ENCODE measurements around the gene PKHD1.

PKHD1 gene, protein sequence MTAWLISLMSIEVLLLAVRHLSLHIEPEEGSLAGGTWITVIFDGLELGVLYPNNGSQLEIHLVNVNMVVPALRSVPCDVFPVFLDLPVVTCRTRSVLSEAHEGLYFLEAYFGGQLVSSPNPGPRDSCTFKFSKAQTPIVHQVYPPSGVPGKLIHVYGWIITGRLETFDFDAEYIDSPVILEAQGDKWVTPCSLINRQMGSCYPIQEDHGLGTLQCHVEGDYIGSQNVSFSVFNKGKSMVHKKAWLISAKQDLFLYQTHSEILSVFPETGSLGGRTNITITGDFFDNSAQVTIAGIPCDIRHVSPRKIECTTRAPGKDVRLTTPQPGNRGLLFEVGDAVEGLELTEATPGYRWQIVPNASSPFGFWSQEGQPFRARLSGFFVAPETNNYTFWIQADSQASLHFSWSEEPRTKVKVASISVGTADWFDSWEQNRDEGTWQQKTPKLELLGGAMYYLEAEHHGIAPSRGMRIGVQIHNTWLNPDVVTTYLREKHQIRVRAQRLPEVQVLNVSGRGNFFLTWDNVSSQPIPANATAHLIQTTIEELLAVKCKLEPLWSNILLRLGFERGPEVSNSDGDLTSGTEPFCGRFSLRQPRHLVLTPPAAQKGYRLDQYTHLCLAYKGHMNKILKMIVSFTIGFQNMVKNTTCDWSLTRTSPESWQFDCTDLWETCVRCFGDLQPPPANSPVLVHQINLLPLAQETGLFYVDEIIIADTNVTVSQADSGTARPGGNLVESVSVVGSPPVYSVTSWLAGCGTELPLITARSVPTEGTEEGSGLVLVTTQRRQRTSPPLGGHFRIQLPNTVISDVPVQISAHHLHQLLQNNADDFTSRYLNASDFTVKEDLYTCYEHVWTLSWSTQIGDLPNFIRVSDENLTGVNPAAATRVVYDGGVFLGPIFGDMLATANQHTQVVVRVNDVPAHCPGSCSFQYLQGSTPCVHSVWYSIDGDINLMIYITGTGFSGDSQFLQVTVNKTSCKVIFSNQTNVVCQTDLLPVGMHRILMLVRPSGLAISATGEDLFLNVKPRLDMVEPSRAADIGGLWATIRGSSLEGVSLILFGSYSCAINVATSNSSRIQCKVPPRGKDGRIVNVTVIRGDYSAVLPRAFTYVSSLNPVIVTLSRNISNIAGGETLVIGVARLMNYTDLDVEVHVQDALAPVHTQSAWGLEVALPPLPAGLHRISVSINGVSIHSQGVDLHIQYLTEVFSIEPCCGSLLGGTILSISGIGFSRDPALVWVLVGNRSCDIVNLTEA (N-terminal part only)

DNA sequence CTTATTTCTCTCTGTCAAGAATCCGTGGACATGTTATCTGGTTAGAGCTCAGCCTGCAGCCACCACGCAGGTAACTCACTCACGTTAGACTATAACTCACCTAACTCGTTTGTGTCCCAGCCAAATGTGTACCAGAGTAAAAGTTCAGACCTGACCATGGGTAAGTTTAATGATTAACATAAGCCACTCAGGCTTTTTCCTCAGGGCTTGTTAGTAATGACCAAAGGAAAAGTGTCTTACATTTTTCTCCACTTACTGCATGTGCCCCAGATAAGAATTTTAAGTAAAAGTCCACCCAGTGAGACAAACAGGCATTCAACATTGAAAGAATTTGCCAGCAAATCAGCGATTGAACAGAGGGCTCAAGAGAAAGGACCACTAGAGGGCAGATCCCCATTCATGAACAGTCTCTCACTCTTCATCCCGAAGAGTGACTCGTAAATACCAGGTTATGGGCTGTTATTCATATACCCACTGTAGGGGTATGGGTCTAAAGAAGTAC lies at the start of gene PKHD1:
Gene PKHD1, minus strand, starts transcription at position 116 of the 502 bp plus-strand sequence. CDS start 2,680 bp downstream, outside the sequence.
- no peak for DNase-seq

DNA sequence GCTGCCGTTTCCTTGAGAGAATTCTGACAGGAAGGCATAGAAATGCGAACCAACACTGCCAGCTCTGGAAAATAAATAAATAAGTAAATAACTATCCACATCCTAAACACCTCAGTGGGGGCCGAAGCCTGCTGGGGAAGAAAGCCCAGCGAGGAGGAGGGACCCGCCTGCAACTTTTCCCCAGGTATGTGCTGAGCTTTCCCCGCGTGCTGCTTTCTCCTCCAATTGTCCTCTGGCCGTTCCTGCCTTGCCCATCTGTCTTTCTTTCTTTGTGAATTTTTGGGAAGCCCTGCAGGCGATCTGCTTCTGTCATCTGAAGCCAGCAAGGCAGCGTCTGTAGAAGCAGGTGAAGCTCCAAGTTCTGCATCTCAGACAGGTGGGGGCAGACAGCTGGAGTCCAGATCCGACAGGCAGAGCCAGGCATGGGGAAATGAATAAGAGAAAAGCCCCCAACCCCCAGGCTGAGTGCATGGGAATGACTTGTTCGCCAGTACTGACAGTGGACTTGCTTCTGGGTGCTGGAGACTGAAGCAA lies 49.6 kb upstream of the PKHD1 start:
- DNase-seq, result no peak

DNA sequence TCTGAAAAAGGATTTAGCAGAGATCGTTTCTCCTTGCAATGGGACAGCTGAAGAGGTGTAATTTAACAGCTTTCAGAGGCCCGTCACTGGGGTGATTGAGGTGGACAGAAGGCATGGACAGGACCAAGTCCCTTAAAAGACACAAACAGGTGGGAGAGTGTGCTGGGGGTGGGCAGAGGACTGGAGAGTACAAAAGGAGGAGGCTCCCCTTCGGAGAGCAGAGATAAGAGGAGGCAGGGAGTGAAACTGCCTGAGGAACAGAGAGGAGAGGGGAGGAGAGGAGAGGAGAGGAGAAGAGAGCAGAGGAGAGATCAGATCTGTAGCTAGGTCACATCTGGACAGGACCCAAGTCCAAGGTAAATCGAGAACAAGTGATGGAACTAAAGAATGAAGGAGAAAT lies 48.6 kb upstream of the PKHD1 start:
- no peak for DNase-seq

DNA sequence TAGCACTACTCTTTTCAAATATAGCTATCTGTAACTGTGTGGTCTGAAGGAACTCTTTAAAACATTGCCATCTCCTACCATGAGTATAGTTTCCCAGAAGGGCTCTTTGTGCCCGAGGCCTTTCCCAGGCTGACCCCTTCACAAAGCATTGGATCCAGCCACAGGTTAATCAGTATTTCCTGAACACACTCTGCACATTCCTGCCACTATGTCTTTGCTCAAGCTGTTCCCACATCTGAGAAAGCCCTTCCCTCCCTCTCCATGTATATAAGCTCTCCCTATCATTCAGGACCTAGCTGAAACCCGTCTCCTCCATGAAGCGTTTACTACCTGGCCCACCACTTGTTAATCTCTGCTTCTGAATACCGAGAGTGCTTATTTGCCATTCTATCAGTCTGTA lies 47.8 kb upstream of the PKHD1 start:
- no peak for DNase-seq

DNA sequence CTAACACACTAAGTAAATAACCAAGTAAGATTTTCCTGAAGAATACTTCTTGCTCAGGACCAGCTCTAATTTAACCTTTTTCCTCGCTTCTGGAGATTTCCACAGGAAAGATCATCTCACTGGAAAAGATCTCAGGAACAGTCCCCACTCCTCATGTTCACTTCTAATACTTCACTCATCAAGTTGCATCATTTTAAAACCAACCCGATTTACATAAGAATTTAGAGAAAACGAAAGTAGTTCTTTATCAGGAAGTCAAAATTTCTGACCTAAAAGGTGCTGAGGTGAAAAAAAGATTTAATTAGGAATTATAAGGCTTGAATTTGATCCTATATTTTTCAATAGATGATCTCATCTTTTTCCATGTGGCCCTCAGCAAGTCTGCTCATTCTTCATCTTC lies 46.6 kb upstream of the PKHD1 start:
- DNase-seq, result no peak

DNA sequence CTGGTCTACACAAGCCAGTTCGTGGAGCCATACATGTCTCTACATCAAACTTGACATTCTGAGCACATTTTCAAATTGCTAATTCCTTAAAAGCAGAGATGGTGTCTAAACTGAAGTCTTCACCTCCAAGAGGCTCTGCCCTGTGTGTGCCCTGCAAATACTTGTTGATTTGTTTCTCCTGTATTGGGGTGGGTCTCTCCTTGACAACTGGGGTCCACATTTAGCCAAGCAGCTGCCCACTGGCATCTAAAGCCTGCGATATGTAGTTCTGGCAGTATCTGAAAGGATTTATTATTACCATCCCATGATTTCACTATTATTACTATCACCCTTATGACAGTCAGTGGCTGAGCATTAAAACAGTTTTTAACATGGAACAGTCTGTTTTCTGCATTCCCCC lies 45.9 kb upstream of the PKHD1 start:
- DNase-seq, result no peak

DNA sequence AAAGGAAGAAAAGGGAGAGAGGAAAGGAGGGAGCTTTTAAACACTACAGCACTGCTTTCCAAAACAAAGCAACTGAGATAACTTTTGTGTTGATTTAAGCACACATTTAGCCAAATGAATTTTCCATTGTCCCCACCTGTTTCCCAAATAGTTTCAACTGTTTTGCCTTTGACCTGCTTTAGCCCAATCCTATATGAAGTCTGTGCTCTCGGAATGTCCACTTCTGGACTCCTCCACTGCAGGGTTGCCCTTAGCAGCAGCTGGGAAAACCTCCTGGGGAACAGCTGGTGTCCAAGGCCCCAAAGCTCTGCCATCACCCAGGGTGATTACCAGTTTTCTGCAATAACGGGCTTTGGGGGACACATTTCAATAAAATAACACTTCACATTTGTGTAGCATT lies 44.9 kb upstream of the PKHD1 start:
- no peak for DNase-seq

DNA sequence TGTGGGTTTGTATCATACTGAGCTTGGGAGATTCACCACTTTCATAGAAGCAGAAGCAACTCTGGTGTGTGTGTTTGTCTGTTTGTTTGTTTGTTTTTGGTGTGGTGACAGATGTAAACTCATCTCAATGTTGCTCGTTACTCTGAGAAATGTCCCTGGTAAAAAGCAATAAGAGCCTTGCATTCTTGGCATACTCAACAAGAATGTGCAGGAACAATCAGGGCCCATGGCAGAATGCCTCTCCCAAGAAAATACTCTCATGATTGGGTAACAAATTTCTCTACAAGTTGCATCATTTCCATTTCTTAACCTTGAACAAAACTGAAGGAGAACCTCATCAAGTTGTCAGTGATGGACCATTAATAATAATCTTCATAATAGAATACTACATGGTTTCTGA lies 43.0 kb upstream of the PKHD1 start:
- DNase-seq, result no peak

DNA sequence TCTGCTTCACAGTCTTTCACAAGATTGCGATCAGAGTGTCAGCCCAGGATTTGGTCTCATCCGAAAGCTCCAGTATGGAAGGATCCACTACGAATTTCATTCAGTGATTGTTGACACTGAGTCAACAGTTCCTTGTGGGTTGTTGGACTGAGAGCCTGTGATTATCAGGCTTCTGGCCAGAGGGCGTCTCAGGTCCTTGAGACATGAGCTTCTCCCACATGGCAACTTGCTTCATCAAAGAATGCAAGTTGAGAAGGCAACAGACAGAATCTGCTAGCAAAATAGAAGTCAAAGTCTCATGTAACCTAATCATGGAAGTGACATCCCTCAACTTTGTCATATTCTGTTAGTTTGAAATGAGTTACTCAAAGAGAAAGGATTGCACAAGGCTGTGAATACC lies 40.5 kb upstream of the PKHD1 start:
- DNase-seq, result no peak

DNA sequence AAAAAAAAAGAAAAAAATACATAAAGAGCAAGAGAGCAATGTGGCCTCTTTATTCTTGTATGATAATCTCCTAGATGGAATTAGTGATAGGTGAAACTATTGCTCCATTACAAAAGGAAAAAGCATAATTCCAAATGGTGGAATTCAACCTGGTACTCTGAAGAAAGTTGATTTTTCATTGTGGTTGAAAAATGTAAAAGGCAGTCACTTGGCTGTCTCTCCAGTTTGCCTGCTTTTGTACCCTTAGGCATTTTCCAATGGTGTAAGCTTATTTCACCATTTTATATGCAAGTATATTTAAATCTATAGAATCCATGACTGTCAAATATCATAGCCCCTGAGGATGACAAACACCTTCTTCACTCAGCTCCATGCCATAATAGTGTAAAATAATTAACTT lies 38.8 kb upstream of the PKHD1 start:
- no peak for DNase-seq

DNA sequence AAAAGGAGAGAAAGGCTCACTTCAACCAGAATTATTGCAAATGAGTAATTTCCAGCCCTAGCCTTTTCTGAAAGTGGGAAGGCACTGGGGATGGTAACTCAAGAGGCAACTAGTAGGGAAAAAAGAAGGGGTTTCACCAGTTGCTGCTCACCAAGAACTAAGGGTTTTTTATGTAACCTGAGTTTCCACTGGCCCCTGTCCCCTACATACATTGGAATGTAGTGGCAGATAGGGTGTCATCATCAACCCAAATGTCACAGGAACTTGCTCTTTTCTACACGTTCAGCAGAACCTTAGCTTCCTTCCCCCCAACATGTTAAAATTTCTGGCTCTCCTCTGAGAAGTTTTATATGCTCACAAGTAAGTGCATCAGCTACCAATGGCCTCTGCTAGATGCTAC lies 38.2 kb upstream of the PKHD1 start:
- DNase-seq, result no peak

DNA sequence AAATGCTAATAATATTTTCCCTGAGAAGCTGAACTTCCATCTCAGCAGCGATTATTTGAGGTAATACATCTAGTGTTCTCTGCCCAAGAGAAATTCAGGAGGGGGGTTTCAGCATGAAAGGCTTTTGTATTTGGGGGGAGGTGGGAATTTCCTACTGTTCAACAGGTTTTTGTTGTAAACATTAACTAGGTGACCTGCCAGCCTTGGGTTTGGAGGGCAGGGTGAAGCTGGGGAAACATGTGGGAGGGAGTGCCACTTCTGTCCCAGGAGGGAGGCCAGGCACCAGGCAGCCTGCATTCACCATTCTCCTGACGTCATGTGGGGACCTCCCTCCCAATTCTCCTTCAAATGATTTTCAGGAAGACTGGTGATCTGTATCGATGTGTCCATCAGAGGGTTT lies 37.7 kb upstream of the PKHD1 start:
- no peak for DNase-seq

DNA sequence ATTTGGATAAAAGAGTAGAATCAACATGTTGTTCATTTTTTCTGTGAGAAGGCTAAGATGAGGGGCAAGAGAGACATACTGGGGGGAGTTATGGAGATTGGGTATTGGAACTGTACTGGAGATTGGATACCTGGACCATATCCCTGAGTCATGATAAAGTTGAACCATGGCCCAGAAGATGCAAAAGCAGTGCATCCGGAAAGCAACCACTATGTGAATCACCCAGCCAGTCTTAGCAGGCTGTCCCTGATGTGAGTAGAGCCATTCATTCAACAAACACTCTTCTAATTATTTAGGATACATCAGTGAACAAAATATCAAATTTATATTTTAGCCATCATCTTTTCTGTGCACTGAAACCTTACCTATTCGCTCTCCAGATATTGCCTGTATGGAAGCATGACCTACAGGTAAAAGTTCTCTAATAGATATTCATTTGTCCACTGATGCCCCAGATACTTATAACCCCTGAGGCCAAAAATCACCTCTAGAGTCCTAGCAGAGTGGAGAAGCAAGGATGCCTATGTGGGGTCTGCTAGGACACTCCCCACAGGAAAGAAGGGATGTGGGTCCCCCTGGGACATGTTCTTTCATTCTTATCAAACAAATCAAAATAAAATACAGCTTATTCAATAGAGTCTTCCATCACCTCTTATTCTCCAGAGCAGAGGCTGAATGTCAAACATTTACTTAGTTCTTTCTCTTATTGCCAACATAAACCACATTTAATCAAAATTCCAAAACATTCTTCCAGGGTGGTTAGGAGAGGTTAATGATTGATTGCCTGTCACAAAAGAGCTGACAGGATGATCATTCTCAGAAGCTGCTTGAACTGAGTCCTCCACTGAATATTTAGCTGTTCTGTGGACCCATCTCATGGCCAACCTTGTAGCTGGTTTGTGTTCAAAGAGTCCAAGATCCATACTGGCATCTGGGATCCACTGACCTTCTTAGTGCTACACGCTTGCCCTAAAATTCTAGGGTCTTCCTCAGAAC lies 37.0 kb upstream of the PKHD1 start:
- no peak for DNase-seq

DNA sequence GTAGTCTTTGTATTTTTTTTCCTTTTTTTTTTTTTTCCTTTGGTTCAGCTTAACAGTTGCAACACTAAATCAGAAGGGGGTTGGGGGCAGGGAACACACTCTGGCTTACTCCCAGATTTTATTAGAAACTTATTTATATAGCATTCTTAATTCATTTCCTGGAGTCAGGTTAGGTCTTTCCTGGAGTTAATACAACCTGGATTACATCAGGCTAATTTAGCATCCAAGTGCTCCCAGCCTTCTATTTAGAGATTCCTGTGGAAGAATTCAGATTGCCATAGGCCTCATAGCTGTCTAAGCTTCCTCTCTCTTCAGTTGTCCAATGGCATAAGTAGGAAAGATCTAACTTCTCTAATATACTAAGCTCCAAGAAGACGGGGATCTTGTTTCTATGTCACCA lies 35.8 kb upstream of the PKHD1 start:
- no peak for DNase-seq

DNA sequence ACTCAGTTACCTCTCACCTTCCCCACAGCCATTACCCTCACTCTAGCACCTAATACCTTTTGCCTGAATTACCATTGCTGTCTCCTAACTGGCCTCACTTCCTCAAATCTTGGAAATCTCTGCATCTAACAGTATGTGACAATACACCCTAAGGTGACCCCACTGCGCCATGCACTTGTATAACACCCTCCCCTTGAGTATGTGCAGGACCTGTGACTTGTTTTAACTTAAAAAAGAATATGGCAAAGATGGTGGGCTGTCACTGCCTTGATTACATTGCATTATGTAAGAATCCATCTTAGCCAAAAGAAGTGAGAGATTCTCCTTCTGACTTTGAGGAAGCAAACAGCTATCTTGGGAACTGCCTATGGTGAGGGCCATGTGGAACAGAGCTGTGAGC lies 29.9 kb upstream of the PKHD1 start:
- DNase-seq, result no peak

DNA sequence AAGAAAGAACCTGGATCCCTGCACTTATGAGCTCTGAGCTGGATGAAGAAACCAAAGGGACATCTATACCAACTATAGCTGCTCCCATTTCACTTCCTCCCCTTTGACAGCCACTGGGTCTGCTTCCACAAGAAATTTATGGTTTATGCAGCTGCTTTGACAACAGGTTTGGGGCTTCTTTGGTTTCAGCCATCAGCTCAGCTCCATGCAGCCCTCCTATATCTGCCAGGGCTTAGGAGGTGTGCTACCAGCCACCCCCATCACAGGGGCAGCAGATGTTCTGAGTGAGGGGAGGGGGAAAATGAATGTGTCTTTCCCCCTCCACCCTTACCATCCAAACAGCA lies 29.2 kb upstream of the PKHD1 start:
- DNase-seq, result no peak

DNA sequence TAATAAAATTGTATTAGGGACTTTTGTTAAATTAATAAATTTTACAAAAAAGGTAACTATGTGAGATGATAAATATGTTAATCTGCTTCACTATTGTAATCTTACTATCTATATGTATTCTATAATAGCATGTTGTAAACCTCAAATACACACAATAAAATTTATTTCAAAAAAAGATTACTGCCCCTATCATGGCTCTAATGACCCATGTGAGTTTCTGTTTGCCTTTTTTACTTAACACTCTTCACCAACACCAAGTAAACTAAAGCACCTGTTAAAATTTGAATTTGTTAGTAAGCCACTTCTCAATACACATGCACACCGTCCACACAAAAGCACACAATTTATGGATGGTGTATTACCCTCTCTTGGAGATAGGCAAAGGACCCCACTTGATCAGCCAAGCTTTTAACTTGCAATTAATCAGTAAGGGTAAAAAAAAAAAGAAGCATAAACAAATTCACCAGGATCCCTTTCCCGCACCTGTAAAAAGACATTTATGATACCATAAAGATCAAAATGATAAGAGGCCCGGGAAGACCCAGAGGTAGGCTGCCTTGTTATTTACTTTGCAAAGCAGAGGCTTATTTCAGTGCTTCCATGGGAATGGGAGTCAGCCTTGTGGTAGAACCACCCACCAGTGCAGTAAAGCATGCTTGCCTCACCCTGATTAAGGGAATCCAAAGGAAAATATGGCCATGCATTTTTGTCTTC lies 28.6 kb upstream of the PKHD1 start:
- no peak for DNase-seq

DNA sequence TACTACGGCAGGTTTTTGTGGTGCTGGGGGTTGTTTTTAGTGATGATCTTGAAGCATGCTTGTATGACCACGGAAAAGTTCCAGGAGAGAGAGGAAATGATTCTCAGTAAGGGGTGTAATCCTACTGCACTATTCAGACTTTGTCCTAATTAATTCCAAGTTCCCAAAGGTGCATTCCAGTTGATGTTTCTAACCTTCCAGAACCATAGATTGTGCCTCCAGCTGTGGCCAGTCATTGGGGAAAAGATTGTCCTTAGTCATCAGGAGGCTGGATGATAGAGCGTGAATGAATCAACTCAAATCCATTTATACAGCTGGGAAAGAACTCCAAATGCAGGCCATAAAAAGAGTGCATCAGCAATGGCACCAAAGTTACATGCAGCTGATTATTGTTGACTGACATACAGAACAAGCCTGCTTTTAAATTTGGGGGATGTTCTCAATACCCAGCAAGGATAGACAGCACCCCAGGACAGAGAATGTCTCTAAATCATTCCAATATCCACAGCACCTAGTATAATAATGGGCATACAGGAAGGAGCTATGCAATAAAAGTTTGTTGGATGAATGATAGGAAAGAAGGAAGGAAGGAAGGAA lies 27.8 kb upstream of the PKHD1 start:
- no peak for DNase-seq

DNA sequence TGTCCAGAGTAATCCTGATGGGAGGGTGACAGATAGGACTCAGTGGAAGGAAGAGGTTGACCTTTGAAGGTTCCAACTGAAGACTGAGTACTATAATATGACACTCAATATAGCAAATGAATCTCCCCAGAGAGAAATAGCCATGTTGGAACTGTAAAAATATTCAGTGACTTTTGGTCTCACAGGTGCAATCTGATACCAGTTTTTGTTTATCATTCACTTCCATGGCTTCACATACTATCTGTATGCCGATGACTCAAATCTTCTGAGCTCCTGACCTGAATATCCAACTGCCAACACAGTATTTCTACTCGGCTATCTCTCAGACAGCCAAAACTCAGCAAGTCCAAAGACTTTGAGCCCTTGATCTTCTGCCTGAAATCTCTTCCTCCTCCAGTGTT lies 21.8 kb upstream of the PKHD1 start:
- DNase-seq, result no peak

DNA sequence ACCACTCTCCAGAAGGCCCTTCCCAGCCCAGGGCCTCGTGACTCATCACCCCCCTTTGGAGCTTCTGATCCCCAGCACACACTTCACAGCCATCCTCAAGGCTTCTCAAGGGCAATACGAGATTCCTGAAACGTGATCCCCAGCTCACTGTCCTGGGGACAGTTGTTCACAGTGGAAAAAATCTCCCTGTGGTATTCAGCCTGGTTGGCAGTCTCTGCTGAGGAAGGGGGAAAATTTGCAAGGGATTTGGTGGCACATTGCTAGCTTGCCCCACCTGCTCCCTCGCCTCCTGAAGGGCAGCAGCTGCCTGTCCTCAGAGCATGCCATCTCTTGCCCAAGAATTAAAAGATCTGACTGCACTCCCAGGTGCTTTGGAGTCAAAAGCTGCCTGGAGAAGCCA lies 20.7 kb upstream of the PKHD1 start:
- DNase-seq, result no peak

DNA sequence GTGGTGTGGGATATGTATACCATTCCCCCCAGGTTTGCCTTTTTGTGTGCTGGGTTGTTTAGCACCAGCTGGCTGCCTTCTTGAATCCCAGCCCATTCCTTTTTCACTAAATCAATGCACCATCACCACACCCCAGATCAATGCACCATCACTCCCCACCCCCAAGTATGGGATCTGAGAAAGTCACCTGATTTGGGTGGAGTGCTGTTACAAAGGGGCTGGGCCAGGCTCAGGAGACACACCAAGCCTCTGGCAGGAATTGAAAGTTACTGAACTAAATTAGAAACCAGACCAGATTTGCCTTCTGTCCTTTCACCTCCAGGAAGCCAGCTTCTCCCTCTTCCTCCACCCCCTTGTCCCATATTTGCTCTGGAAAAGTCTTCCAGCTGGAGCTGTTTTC lies 19.6 kb upstream of the PKHD1 start:
- DNase-seq, result no peak
